HCT116 (cell line): ENCODE data around the gene ZFR2. TPM values are rescaled to one million over a fixed set of nuclear protein-coding genes. Genes with fewer than 3 reads are reported as not detected.

Experiments used
- ATAC-seq: fragments of 200-7000 bp; cut with Tn5 transposase; 2 replicates; pipeline ENCODE4 v1.9.1; 2020; ENCODE audit warnings: mild to moderate bottlenecking, moderate library complexity
- BruUV-seq: library from RNA; stranded (reverse); fragments of 400-500 nt; replicated peaks from 2 replicates; lab custom pipeline; 2021; lab: Mats Ljungman, UMichigan
- CTCF ChIA-PET: fragments of 300-600 bp; sonication (Branson Sonifier 250); formaldehyde crosslinking; loops from one replicate; lab custom pipeline; 2021; ENCODE audit warnings: antibody characterized with exemption; lab: Charles Lee
- POLR2A ChIA-PET: fragments of 300-600, 350-600 bp; sonication (Branson Sonifier 250); formaldehyde crosslinking; loops from one replicate; lab custom pipeline; 2021; ENCODE audit warnings: antibody characterized with exemption; lab: Charles Lee
- RAD21 ChIA-PET, 2 experiments: fragments of 300-600 bp; sonication (Branson Sonifier 250); formaldehyde crosslinking; loops; one replicate each; lab custom pipeline; 2023; ENCODE audit warnings: low total read pairs in 2 of 2; ENCODE audit not compliant: uncharacterized antibody in 2 of 2, unreplicated experiment in 2 of 2, low non-redundant PET in 1 of 2; lab: Charles Lee
- DNase-seq: peaks from one replicate; pipeline ENCODE4 v3.0.0-alpha.2; 2010; ENCODE audit warnings: low read depth, low spot score
- H2AFZ ChIP-seq: fragments of 200-600 bp; shearing (Covaris generic), sonication (generic); 2 replicates; pipeline ENCODE4 v1.6.1; 2017; ENCODE audit warnings: low read depth, mixed run types, mixed read lengths, antibody characterized with exemption, low read length; ENCODE audit not compliant: poor library complexity, severe bottlenecking
- H3K27ac ChIP-seq: 2 replicates; pipeline ENCODE4 v1.5.1; 2012; ENCODE audit warnings: low read depth, low read length
- H3K27me3 ChIP-seq: fragments of 200-600 bp; sonication (generic); 2 replicates; pipeline ENCODE4 v1.6.1; 2016; ENCODE audit warnings: mixed run types, low read length, mixed read lengths; ENCODE audit not compliant: insufficient read depth
- H3K36me3 ChIP-seq, 2 experiments: fragments of 200-500 bp in 1 of 2; fragments of 200-600 bp in 1 of 2; sonication (Bioruptor generic) in 1 of 2; sonication (generic) in 1 of 2; 2 replicates each; pipeline versions ENCODE4 v1.5.1 to v1.6.1; 2014 to 2016; ENCODE audit warnings: low read length in 2 of 2, inconsistent platforms in 1 of 2, mixed read lengths in 1 of 2, mixed run types in 1 of 2; ENCODE audit not compliant: insufficient read depth in 2 of 2, control insufficient read depth in 1 of 2
- H3K4me1 ChIP-seq, 2 experiments: fragments of 200-600 bp in 1 of 2; sonication (generic) in 1 of 2; 2 replicates each; pipeline versions ENCODE4 v1.5.1 to v1.6.1; 2012 to 2017; ENCODE audit warnings: low read length in 2 of 2, inconsistent platforms in 1 of 2, mild to moderate bottlenecking in 1 of 2, mixed read lengths in 1 of 2, mixed run types in 1 of 2, moderate library complexity in 1 of 2; ENCODE audit not compliant: insufficient read depth in 2 of 2, control insufficient read depth in 1 of 2
- H3K4me2 ChIP-seq: fragments of 200-600 bp; sonication (generic); 2 replicates; pipeline ENCODE4 v1.6.1; 2017; ENCODE audit warnings: mixed run types, low read length, mixed read lengths
- H3K4me3 ChIP-seq, 2 experiments: fragments of 200-600 bp in 1 of 2; sonication (generic) in 1 of 2; replicated peaks in 1 of 2; 2 replicates each; pipeline ENCODE4 v1.5.1; 2011 to 2016; ENCODE audit warnings: low read length in 2 of 2, control low read depth in 1 of 2, low read depth in 1 of 2, mild to moderate bottlenecking in 1 of 2, mixed read lengths in 1 of 2, mixed run types in 1 of 2
- H3K79me2 ChIP-seq: fragments of 200-600 bp; sonication (generic); 2 replicates; pipeline ENCODE4 v1.6.1; 2017; ENCODE audit warnings: mild to moderate bottlenecking, mixed run types, low read length, moderate library complexity, mixed read lengths; ENCODE audit not compliant: insufficient read depth
- H3K9ac ChIP-seq: fragments of 200-600 bp; sonication (generic); 2 replicates; pipeline ENCODE4 v1.6.1; 2016; ENCODE audit warnings: low read length, mixed read lengths
- H3K9me2 ChIP-seq: fragments of 200-600 bp; sonication (generic), shearing (Covaris generic); 2 replicates; pipeline ENCODE4 v1.6.1; 2017; ENCODE audit warnings: mixed run types, mild to moderate bottlenecking, moderate library complexity; ENCODE audit not compliant: insufficient read depth
- H3K9me3 ChIP-seq, 2 experiments: fragments of 200-500 bp in 1 of 2; fragments of 200-600 bp in 1 of 2; sonication (Bioruptor generic) in 1 of 2; sonication (generic) in 1 of 2; 2 replicates each; pipeline ENCODE4 v1.6.1; 2014 to 2017; ENCODE audit warnings: low read length in 2 of 2, mixed read lengths in 2 of 2, inconsistent platforms in 1 of 2, low read depth in 1 of 2, mild to moderate bottlenecking in 1 of 2, mixed run types in 1 of 2, moderate library complexity in 1 of 2; ENCODE audit not compliant: control insufficient read depth in 1 of 2, insufficient read depth in 1 of 2
- H4K20me1 ChIP-seq: fragments of 200-600 bp; sonication (generic), shearing (Covaris generic); 2 replicates; pipeline ENCODE4 v1.6.1; 2017; ENCODE audit warnings: mixed run types, mild to moderate bottlenecking, moderate library complexity; ENCODE audit not compliant: insufficient read depth
- CBX3 ChIP-seq: IDR thresholded peaks from 2 replicates; pipeline ENCODE4 v1.6.1; 2012; ENCODE audit warnings: low read depth
- CEBPB ChIP-seq: IDR thresholded peaks from 2 replicates; pipeline ENCODE4 v1.6.1; 2012; ENCODE audit warnings: low read depth
- EGR1 ChIP-seq: IDR thresholded peaks from 2 replicates; pipeline ENCODE4 v1.6.1; 2012; ENCODE audit warnings: low read depth
- ELF1 ChIP-seq: IDR thresholded peaks from 2 replicates; pipeline ENCODE4 v1.6.1; 2012; ENCODE audit warnings: low read depth, borderline replicate concordance
- EZH2 ChIP-seq: fragments of 200-600 bp; sonication (generic); IDR thresholded peaks from 2 replicates; pipeline ENCODE4 v1.6.1; 2017; ENCODE audit warnings: antibody characterized with exemption, mixed run types
- FOSL1 ChIP-seq: IDR thresholded peaks from 2 replicates; pipeline ENCODE4 v1.6.1; 2012; ENCODE audit warnings: low read depth
- JUND ChIP-seq: IDR thresholded peaks from 2 replicates; pipeline ENCODE4 v1.6.1; 2012
- POLR2AphosphoS5 ChIP-seq: IDR thresholded peaks from 2 replicates; pipeline ENCODE4 v1.6.1; 2011; ENCODE audit warnings: mild to moderate bottlenecking, low read depth, low read length, moderate library complexity
- RAD21 ChIP-seq: IDR thresholded peaks from 2 replicates; pipeline ENCODE4 v1.6.1; 2012; ENCODE audit warnings: low read depth, mild to moderate bottlenecking
- SIN3A ChIP-seq: IDR thresholded peaks from 2 replicates; pipeline ENCODE4 v1.6.1; 2012; ENCODE audit warnings: low read depth
- SP1 ChIP-seq: IDR thresholded peaks from 2 replicates; pipeline ENCODE4 v1.6.1; 2012; ENCODE audit warnings: low read depth
- SRF ChIP-seq: IDR thresholded peaks from 2 replicates; pipeline ENCODE4 v1.6.1; 2012; ENCODE audit warnings: low read depth
- TCF7L2 ChIP-seq: IDR thresholded peaks from 2 replicates; pipeline ENCODE4 v1.7.0; 2011; ENCODE audit warnings: borderline replicate concordance, inconsistent platforms; ENCODE audit not compliant: insufficient read depth, insufficient read length; ENCODE audit errors: extremely low read depth
- YY1 ChIP-seq: IDR thresholded peaks from 2 replicates; pipeline ENCODE4 v1.6.1; 2011; ENCODE audit warnings: low read length, low read depth, moderate library complexity, mild to moderate bottlenecking; ENCODE audit not compliant: insufficient replicate concordance; ENCODE audit errors: extremely low read depth
- ZFX ChIP-seq: fragments of 450-650 bp; IDR thresholded peaks from 2 replicates; pipeline ENCODE4 v1.6.1; 2017
- intact Hi-C: fragments of 100-400 bp; cut with micrococcal nuclease; formaldehyde crosslinking; loops from 2 replicates; pipeline ENCODE4 v1.10.0; 2022
- total RNA-seq: library from RNA; stranded (reverse); gene quantifications from one replicate; pipeline ENCODE4 v1.2.1, GENCODE V29; 2021; ENCODE audit not compliant: unreplicated experiment
- TF ChIP-seq, protein P1 (sequence below), 3 experiments: fragments of 200-600 bp in 1 of 3; sonication (generic) in 1 of 3; IDR thresholded peaks in 2 of 3; conservative IDR thresholded peaks in 1 of 3; 2 replicates each; pipeline ENCODE4 v1.5.1; 2012 to 2017; ENCODE audit warnings: low read depth in 2 of 3, low read length in 2 of 3, antibody characterized with exemption in 1 of 3, borderline replicate concordance in 1 of 3, control low read depth in 1 of 3, mild to moderate bottlenecking in 1 of 3, mixed read lengths in 1 of 3, mixed run types in 1 of 3, moderate library complexity in 1 of 3; ENCODE audit not compliant: insufficient read depth in 1 of 3
- TF ChIP-seq, protein P2 (sequence below): IDR thresholded peaks from 2 replicates; pipeline ENCODE4 v1.6.1; 2012
- TF ChIP-seq, protein P3 (sequence below): IDR thresholded peaks from 2 replicates; pipeline ENCODE4 v1.6.1; 2011; ENCODE audit warnings: mild to moderate bottlenecking, low read length, moderate library complexity; ENCODE audit not compliant: insufficient replicate concordance; ENCODE audit errors: extremely low read depth

Gene ZFR2
- total RNA-seq, 1 experiment from 2014 or later: 0.34 TPM

DNA sequence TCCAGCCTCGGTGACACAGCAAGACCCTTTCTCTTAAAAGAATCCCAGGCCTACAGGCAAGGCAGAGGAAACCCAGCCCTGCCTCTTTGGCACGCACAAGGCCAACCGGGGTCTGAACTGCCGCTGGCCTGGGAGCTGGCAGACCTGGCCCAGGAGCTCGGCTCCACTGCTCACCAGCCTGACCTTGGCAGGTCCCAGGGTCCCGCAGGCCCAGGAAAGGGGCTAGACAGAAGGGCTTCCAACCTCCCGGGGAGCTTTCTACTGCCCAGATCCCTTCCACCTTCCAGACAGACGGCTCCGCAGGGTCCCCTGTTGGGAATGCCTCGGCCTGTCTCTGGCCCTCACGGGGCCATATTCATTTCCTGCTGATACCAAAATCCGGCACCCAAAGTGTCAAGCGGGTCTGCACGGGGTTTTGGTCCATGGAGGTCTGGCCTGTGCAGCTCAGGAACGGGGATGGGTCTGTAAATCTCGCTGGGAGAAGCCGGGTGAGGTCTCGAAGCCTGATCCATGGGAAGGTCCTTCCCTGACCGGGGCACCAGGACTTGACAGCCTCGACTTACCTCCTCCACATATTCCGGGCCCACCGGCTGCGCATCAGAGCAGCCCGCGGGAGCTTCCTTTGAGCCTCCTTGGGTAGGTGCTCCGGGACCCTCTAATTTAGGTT is 46.0 kb downstream of the ZFR2 start (continued):
- TF ChIP-seq, protein P1, sequence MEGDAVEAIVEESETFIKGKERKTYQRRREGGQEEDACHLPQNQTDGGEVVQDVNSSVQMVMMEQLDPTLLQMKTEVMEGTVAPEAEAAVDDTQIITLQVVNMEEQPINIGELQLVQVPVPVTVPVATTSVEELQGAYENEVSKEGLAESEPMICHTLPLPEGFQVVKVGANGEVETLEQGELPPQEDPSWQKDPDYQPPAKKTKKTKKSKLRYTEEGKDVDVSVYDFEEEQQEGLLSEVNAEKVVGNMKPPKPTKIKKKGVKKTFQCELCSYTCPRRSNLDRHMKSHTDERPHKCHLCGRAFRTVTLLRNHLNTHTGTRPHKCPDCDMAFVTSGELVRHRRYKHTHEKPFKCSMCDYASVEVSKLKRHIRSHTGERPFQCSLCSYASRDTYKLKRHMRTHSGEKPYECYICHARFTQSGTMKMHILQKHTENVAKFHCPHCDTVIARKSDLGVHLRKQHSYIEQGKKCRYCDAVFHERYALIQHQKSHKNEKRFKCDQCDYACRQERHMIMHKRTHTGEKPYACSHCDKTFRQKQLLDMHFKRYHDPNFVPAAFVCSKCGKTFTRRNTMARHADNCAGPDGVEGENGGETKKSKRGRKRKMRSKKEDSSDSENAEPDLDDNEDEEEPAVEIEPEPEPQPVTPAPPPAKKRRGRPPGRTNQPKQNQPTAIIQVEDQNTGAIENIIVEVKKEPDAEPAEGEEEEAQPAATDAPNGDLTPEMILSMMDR (IDR thresholded peaks at IDR 0.05 in 2 of 3, conservative IDR thresholded peaks at IDR 0.05 in 1 of 3; ENCODE audit: borderline replicate concordance in 1 of 3, insufficient read depth in 1 of 3, low read depth in 2 of 3, low read length in 2 of 3): no peak
- no peak for TF ChIP-seq TCF7L2

DNA sequence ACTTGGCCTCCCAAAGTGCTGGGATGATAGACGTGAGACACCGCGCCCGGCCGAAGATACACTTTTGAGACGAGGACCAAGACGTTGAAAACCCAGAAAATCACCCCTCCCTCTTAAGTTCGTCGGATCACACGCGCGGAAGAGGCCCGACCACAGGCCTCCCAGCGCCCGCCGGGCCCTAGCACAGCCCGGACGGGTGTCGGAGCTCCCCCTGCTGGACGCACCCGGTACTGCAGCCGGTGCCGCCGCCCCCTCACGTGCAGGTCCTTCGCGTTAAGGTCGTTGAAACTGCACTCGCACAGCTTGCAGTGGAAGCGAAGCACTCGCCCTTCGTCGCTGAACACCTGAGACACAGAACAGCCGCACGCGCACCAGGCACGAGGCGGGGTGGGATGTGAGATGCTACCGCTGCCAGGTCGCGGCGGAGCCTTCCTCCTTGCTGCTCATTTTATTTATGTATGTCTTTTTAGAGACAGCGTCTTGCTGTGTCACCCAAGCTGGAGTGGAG is 46.9 kb downstream of the ZFR2 start:
- ATAC-seq (peak; percentile 94), DNase-seq (peak; percentile 40)
- Histone ChIP-seq H3K4me3 (no peak overlapping the region), H3K79me2 (no peaks in the 10 kb centered on the region), H3K4me2 (peak overlapping the region; percentile 19; the same call in 1 of the 2 replicates), H3K36me3 (no peaks in the 10 kb centered on the region), H3K9me2 (no peaks in the 10 kb centered on the region), H3K27me3 (no peaks in the 10 kb centered on the region), H3K27ac (no peak overlapping the region), H3K9ac (no peak overlapping the region), H2AFZ (no peak overlapping the region), H4K20me1 (no peaks in the 10 kb centered on the region), H3K9me3 (no peaks in the 10 kb centered on the region), H3K4me1 (peaks cover 0 to 6% of the 10 kb centered on the region in 2 experiments; a peak in 1 of 4 replicates)
- intact Hi-C loops: loop anchor here (5.0 kb wide), 1 partner anchor 60 kb away; the partner anchor contains the start of genes APBA3 and MRPL54
- POLR2A ChIA-PET: interaction anchor here (1.0 kb wide), 1 partner anchor 60 kb away, joined by 10 read pairs; the partner anchor contains the start of genes APBA3 and MRPL54
- RAD21 ChIA-PET: no interaction called here
- no TSS peak for BruUV-seq
- CTCF ChIA-PET: interaction anchor here (0.7 to 2.1 kb wide), 10 partner anchors 8 to 190 kb away, joined by 3 to 20 read pairs (median 5); partner anchors contain the start of genes APBA3 and MRPL54
- TF ChIP-seq EZH2 (no peak), TCF7L2 (peak; percentile 18), JUND (no peak), ELF1 (no peak), RAD21 (peak; percentile 85), ZFX (no peak), FOSL1 (no peak), CBX3 (no peak; the same call in 1 of the 2 replicates), SRF (no peak), YY1 (no peak), SIN3A (no peak), POLR2AphosphoS5 (no peak), CEBPB (no peak), SP1 (no peak), EGR1 (peak; percentile 91)
- TF ChIP-seq, protein P1 (IDR thresholded peaks at IDR 0.05 in 2 of 3, conservative IDR thresholded peaks at IDR 0.05 in 1 of 3; ENCODE audit: borderline replicate concordance in 1 of 3, insufficient read depth in 1 of 3, low read depth in 2 of 3, low read length in 2 of 3): peak; percentile 79 to 99 (median 99)
- TF ChIP-seq, protein P2, sequence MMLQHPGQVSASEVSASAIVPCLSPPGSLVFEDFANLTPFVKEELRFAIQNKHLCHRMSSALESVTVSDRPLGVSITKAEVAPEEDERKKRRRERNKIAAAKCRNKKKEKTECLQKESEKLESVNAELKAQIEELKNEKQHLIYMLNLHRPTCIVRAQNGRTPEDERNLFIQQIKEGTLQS: no peak
- TF ChIP-seq, protein P3, sequence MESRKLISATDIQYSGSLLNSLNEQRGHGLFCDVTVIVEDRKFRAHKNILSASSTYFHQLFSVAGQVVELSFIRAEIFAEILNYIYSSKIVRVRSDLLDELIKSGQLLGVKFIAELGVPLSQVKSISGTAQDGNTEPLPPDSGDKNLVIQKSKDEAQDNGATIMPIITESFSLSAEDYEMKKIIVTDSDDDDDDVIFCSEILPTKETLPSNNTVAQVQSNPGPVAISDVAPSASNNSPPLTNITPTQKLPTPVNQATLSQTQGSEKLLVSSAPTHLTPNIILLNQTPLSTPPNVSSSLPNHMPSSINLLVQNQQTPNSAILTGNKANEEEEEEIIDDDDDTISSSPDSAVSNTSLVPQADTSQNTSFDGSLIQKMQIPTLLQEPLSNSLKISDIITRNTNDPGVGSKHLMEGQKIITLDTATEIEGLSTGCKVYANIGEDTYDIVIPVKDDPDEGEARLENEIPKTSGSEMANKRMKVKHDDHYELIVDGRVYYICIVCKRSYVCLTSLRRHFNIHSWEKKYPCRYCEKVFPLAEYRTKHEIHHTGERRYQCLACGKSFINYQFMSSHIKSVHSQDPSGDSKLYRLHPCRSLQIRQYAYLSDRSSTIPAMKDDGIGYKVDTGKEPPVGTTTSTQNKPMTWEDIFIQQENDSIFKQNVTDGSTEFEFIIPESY: no peak
